Endothelial cell (in vitro differentiated cells): ENCODE results near the gene MPP7. TPM values are rescaled to one million over a fixed set of nuclear protein-coding genes. Genes with fewer than 3 reads are reported as not detected.

ENCODE experiments used
- DNase-seq: peaks from one replicate; pipeline ENCODE4 v3.0.0; 2021; ENCODE audit warnings: low spot score
- H3K27ac Mint-ChIP-seq: one replicate; pipeline ENCODE4 v1.8.0; 2021; ENCODE audit warnings: mixed read lengths, inconsistent platforms; ENCODE audit not compliant: unreplicated experiment
- H3K27me3 Mint-ChIP-seq: one replicate; pipeline ENCODE4 v1.8.0; 2021; ENCODE audit warnings: mild to moderate bottlenecking, moderate library complexity, mixed read lengths, inconsistent platforms; ENCODE audit not compliant: unreplicated experiment
- H3K36me3 Mint-ChIP-seq: one replicate; pipeline ENCODE4 v1.8.0; 2021; ENCODE audit warnings: mild to moderate bottlenecking, low read depth, mixed read lengths, inconsistent platforms; ENCODE audit not compliant: unreplicated experiment
- H3K4me1 Mint-ChIP-seq: one replicate; pipeline ENCODE4 v1.8.0; 2021; ENCODE audit warnings: mild to moderate bottlenecking, mixed read lengths, inconsistent platforms; ENCODE audit not compliant: unreplicated experiment
- H3K4me3 Mint-ChIP-seq: one replicate; pipeline ENCODE4 v1.8.0; 2021; ENCODE audit warnings: mild to moderate bottlenecking, mixed read lengths, inconsistent platforms; ENCODE audit not compliant: unreplicated experiment
- H3K9me3 Mint-ChIP-seq: one replicate; pipeline ENCODE4 v1.8.0; 2021; ENCODE audit warnings: mixed read lengths, inconsistent platforms; ENCODE audit not compliant: unreplicated experiment
- total RNA-seq: library from RNA; stranded (reverse); fragmentation: NEBNext Ultra II Directional; extraction: Animal tissue kit (Norgen Biotek cat#: 25700); gene quantifications from one replicate; pipeline ENCODE4 v1.2.1, GENCODE V29; 2021; ENCODE audit not compliant: unreplicated experiment
- TF ChIP-seq, protein P1 (sequence below): fragments of 200-600 bp; sonication (generic); IDR thresholded peaks from one replicate; pipeline ENCODE4 v1.5.0; 2021; ENCODE audit warnings: antibody characterized with exemption; ENCODE audit not compliant: unreplicated experiment

MPP7 gene
- total RNA-seq, 1 donor from 2014 or later = 1.4 TPM

DNA sequence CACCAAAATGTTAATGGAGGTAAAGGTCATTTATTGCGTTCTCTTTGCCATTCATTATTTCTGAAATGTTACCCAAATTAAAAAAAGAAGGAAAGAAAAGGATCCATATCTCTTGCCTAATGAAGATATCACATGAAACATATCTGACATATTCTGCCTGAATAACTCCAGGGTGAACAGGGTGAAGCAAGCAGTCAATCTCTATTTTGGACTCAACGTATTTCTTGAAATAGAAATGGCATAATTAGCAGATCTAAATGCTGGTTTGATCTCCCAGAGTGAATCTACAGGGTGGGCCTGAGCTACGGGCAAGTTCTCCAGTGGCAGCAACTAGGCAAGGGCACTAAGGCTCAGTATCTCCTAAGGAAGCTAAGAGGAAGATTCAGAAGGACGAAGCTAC lies 24.0 kb downstream of the MPP7 start:
- no peaks in the 10 kb centered on the region for H3K9me3 Mint-ChIP-seq
- H3K27me3 Mint-ChIP-seq = no peaks in the 10 kb centered on the region
- H3K4me1 Mint-ChIP-seq = peaks cover 14% of the 10 kb centered on the region
- no peak for DNase-seq
- H3K36me3 Mint-ChIP-seq = no peaks in the 10 kb centered on the region
- H3K27ac Mint-ChIP-seq = no peak overlapping the region
- TF ChIP-seq, protein P1, sequence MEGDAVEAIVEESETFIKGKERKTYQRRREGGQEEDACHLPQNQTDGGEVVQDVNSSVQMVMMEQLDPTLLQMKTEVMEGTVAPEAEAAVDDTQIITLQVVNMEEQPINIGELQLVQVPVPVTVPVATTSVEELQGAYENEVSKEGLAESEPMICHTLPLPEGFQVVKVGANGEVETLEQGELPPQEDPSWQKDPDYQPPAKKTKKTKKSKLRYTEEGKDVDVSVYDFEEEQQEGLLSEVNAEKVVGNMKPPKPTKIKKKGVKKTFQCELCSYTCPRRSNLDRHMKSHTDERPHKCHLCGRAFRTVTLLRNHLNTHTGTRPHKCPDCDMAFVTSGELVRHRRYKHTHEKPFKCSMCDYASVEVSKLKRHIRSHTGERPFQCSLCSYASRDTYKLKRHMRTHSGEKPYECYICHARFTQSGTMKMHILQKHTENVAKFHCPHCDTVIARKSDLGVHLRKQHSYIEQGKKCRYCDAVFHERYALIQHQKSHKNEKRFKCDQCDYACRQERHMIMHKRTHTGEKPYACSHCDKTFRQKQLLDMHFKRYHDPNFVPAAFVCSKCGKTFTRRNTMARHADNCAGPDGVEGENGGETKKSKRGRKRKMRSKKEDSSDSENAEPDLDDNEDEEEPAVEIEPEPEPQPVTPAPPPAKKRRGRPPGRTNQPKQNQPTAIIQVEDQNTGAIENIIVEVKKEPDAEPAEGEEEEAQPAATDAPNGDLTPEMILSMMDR = no peak
- H3K4me3 Mint-ChIP-seq = no peak overlapping the region

DNA sequence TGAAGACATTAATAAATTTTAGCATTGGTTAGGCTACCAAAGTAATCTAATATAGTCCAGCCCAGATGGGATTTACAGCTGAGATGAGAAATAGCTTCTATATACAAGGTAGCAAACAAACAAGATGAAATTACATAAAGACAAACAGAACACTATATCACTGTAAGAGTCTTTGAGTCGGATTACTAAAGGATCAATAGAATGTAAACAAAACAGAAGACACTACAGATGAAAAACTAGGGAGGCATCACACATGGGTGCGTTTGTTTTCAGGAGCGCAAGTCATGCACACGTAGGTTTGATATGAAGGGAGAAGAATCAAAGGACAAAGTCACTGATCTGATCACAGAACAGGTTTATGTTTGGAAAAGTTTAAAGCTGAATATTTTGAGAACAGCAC lies 26.5 kb downstream of the MPP7 start:
- TF ChIP-seq, protein P1 = no peak
- Mint-ChIP-seq H3K9me3 (no peaks in the 10 kb centered on the region), H3K4me3 (no peak overlapping the region), H3K27ac (no peak overlapping the region), H3K4me1 (peaks cover 2% of the 10 kb centered on the region), H3K27me3 (no peaks in the 10 kb centered on the region), H3K36me3 (no peaks in the 10 kb centered on the region)
- DNase-seq = no peak

DNA sequence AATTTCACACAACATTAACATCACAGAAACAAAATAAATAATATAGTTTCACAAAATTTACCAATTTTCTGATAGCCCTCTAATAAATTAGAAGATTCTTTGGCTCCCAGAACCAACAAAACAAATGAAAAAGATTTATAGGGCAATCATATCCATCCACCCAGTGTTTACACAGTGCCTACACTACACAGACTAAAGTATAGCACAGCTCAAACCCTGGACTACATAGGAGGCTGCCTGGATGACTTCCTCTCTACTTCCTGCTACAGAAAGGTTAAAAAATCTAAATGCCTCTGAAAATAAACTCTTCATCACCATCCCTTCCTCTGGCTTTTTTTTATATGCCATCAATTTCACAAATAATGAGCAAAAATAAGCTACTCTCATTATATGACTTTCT lies 28.4 kb downstream of the MPP7 start:
- no peak overlapping the region for H3K27ac Mint-ChIP-seq
- no peaks in the 10 kb centered on the region for H3K27me3 Mint-ChIP-seq
- no peaks in the 10 kb centered on the region for H3K36me3 Mint-ChIP-seq
- no peaks in the 10 kb centered on the region for H3K4me1 Mint-ChIP-seq
- DNase-seq = no peak
- H3K4me3 Mint-ChIP-seq = no peak overlapping the region
- TF ChIP-seq, protein P1 = no peak
- H3K9me3 Mint-ChIP-seq = no peaks in the 10 kb centered on the region

DNA sequence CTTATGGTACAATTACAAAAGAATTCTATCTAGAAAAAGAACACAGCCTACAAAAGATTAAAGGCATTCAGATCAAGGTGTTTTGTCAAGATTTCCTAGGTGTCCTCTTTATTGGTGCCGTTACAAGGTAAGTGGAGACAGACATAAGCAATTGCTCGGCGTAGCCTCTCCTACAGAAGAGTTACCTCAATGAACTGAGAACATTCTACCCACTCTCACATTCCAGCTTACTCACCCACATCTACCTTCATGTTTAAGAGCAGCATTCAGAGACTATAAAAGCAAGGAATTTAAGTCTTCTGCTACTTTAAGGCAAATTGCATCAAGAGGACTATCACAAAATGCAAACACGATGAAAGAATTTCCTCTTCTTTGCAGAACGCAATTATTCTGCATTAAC lies 29.5 kb downstream of the MPP7 start:
- Mint-ChIP-seq H3K4me3 (no peak overlapping the region), H3K27me3 (no peaks in the 10 kb centered on the region), H3K36me3 (no peaks in the 10 kb centered on the region), H3K27ac (no peak overlapping the region), H3K4me1 (no peaks in the 10 kb centered on the region), H3K9me3 (no peaks in the 10 kb centered on the region)
- DNase-seq = no peak
- TF ChIP-seq, protein P1 = no peak

DNA sequence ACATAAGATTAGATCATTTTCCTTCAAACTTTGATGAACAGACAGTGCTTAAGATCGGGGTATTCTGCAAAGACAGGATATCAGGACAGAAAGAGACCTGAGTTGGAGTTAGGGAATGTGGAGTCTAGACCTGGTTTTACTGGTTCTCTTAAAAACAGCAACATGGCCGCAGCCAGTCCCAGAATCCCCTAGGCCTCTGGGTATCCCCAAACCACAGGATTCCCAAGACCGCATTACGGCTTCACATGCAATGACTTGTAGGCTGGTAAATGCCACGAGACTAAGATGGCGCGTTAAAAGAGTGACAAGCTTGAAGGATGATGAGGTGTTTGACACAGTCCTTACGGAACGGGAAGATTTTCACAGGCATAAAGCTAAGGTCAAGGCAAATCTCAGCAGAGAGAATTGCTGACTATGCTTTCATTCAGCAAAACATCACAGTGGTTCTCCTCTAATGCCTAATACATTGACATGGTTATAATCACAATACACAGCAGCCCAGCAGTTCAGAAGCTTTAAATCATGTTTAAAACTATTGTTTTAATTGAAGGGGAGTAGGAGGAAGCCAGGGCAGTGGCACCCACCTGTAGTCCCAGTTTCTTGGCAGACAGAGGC lies 32.9 kb downstream of the MPP7 start:
- TF ChIP-seq, protein P1 = no peak
- no peaks in the 10 kb centered on the region for H3K36me3 Mint-ChIP-seq
- H3K27me3 Mint-ChIP-seq = no peaks in the 10 kb centered on the region
- DNase-seq = no peak
- no peaks in the 10 kb centered on the region for H3K9me3 Mint-ChIP-seq
- no peaks in the 10 kb centered on the region for H3K4me1 Mint-ChIP-seq
- no peak overlapping the region for H3K27ac Mint-ChIP-seq
- H3K4me3 Mint-ChIP-seq = no peak overlapping the region
